Peyer's patch (tissue), 4 donors: ENCODE data around the gene NEURL3. TPM values are rescaled to one million over a fixed set of nuclear protein-coding genes. Genes with fewer than 3 reads are reported as not detected.

Experiments
- DNase-seq, 3 donors: peaks; one replicate each; pipeline ENCODE4 v3.0.0-alpha.2; 2017 to 2019
- H3K27ac ChIP-seq, 4 donors: fragments of 200-600 bp; sonication (generic); one replicate each; pipeline ENCODE4 v1.5.1; 2016 to 2019
- H3K27me3 ChIP-seq, 2 donors: fragments of 200-600 bp; sonication (generic); one replicate each; pipeline ENCODE4 v1.5.1; 2019
- H3K36me3 ChIP-seq, 3 donors: fragments of 200-600 bp; sonication (generic); one replicate each; pipeline ENCODE4 v1.5.1; 2016 to 2019
- H3K4me1 ChIP-seq, 4 donors: fragments of 200-600 bp; sonication (generic); one replicate each; pipeline ENCODE4 v1.5.1; 2016 to 2019
- H3K4me3 ChIP-seq, 4 donors: fragments of 200-600 bp; sonication (generic); 1 replicate in 3 of 4; 2 replicates in 1 of 4; pipeline ENCODE4 v1.5.1; 2016 to 2019; ENCODE audit warnings: mild to moderate bottlenecking in 1 of 4
- H3K9me3 ChIP-seq, 4 donors: fragments of 200-600 bp; sonication (generic); one replicate each; pipeline ENCODE4 v1.5.1; 2016 to 2019; ENCODE audit warnings: mild to moderate bottlenecking in 1 of 4
- CTCF ChIP-seq, 6 experiments: fragments of 450-650 bp in 4 of 6; fragments of 200-600 bp in 2 of 6; sonication (generic) in 1 of 6; IDR thresholded peaks; one replicate each; pipeline ENCODE4 v1.5.1; 2017 to 2019; ENCODE audit warnings: antibody characterized with exemption in 6 of 6, mild to moderate bottlenecking in 3 of 6, moderate library complexity in 1 of 6
- POLR2A ChIP-seq, 2 donors: fragments of 450-650 bp; IDR thresholded peaks; one replicate each; pipeline ENCODE4 v1.5.1; 2017; ENCODE audit warnings: antibody characterized with exemption in 2 of 2, mild to moderate bottlenecking in 2 of 2, moderate library complexity in 2 of 2
- total RNA-seq, 4 donors: library from RNA; depleted of rRNA; stranded (reverse); fragments of >200 nt; gene quantifications; one replicate each; pipeline ENCODE4 v1.1.0, GENCODE V29; 2016

Gene NEURL3
- total RNA-seq, 4 donors from 2014 or later, result 1.7 to 23.6 (median 20.2) TPM; not detected in 1

GRCh38 chr2:96530144-96530430 is 24.9 kb upstream of the NEURL3 start:
- TF ChIP-seq CTCF (IDR thresholded peaks at IDR 0.05), result no peak
- no peak for TF ChIP-seq POLR2A (IDR thresholded peaks at IDR 0.05)
- Histone ChIP-seq H3K27ac (peak overlapping the region in 1 of 4 donors; percentile 43), H3K36me3 (no peaks in the 10 kb centered on the region), H3K27me3 (no peaks in the 10 kb centered on the region), H3K4me3 (no peak overlapping the region), H3K4me1 (peaks cover 0 to 54% (median 0%) of the 10 kb centered on the region in 4 donors), H3K9me3 (no peaks in the 10 kb centered on the region)
- peak in 1 of 3 donors; percentile 41 for DNase-seq

- H3K27ac ChIP-seq, result peak overlapping the region in 3 of 4 donors; percentile 20 to 87 (median 43)
- no peak for DNase-seq
Observed at GRCh38 chr2:96529376-96530143, 24.4 kb upstream of the NEURL3 start.

GRCh38 chr2:96528700-96529375 is 23.7 kb upstream of the NEURL3 start:
- Histone ChIP-seq H3K4me3 (no peak overlapping the region), H3K27ac (peak overlapping the region; percentile 20 to 87 (median 70)), H3K27me3 (no peaks in the 10 kb centered on the region), H3K36me3 (no peaks in the 10 kb centered on the region), H3K4me1 (peaks cover 0 to 58% (median 2%) of the 10 kb centered on the region in 4 donors), H3K9me3 (no peaks in the 10 kb centered on the region)
- DNase-seq, result no peak
- TF ChIP-seq CTCF (IDR thresholded peaks at IDR 0.05) (no peak), POLR2A (IDR thresholded peaks at IDR 0.05) (no peak)

More at GRCh38 chr2:96529376-96530143, 24.4 kb upstream of the NEURL3 start:
- Histone ChIP-seq H3K27me3 (no peaks in the 10 kb centered on the region), H3K9me3 (no peaks in the 10 kb centered on the region), H3K4me1 (peaks cover 0 to 54% (median 0%) of the 10 kb centered on the region in 4 donors), H3K4me3 (no peak overlapping the region), H3K36me3 (no peaks in the 10 kb centered on the region)
- TF ChIP-seq POLR2A (IDR thresholded peaks at IDR 0.05) (no peak), CTCF (IDR thresholded peaks at IDR 0.05) (no peak)

- DNase-seq, result peak in 2 of 3 donors; percentile 51 to 74
- no peak for TF ChIP-seq POLR2A (IDR thresholded peaks at IDR 0.05)
- no peak for TF ChIP-seq CTCF (IDR thresholded peaks at IDR 0.05)
- Histone ChIP-seq H3K27ac (peak overlapping the region; percentile 65 to 87 (median 70)), H3K4me1 (peaks cover 0 to 59% (median 3%) of the 10 kb centered on the region in 4 donors), H3K9me3 (no peaks in the 10 kb centered on the region), H3K27me3 (no peaks in the 10 kb centered on the region), H3K36me3 (no peaks in the 10 kb centered on the region), H3K4me3 (peak overlapping the region; percentile 44 to 64 (median 58))
Observed at GRCh38 chr2:96528006-96528699, 23.0 kb upstream of the NEURL3 start.

- H3K36me3 ChIP-seq, result no peaks in the 10 kb centered on the region
- peak in 1 of 6 experiments; percentile 35 for TF ChIP-seq CTCF (IDR thresholded peaks at IDR 0.05)
- TF ChIP-seq POLR2A (IDR thresholded peaks at IDR 0.05), result no peak
- DNase-seq, result peak in 2 of 3 donors; percentile 58 to 76
- H3K9me3 ChIP-seq, result no peaks in the 10 kb centered on the region
- peak overlapping the region; percentile 44 to 64 (median 58) for H3K4me3 ChIP-seq
- no peaks in the 10 kb centered on the region for H3K27me3 ChIP-seq
- H3K4me1 ChIP-seq, result peaks cover 0 to 52% (median 3%) of the 10 kb centered on the region in 4 donors
- H3K27ac ChIP-seq, result peak overlapping the region; percentile 65 to 87 (median 70)
Observed at GRCh38 chr2:96527286-96528005, 22.3 kb upstream of the NEURL3 start.
